HepG2 (cell line): ENCODE results near the gene PEPD. TPM values are rescaled to one million over a fixed set of nuclear protein-coding genes. Genes with fewer than 3 reads are reported as not detected.

Experiments
- CBX1 ChIP-seq: IDR thresholded peaks from one replicate; pipeline ENCODE4 v1.6.1; 2016; ENCODE audit warnings: antibody characterized with exemption, low read depth
- DRAP1 ChIP-seq: IDR thresholded peaks from 2 replicates; pipeline ENCODE4 v1.6.1; 2016; ENCODE audit warnings: missing genetic modification reagents, missing compliant biosample characterization
- GATAD2A ChIP-seq: IDR thresholded peaks from 2 replicates; pipeline ENCODE4 v1.6.1; 2016
- GRHL1 ChIP-seq: sonication (generic); formaldehyde crosslinking; conservative IDR thresholded peaks from 2 replicates; pipeline ENCODE4 v1.8.0; 2022; ENCODE audit warnings: missing genetic modification reagents
- HNRNPL ChIP-seq: fragments of 200-400 bp; formaldehyde crosslinking; IDR thresholded peaks from 2 replicates; pipeline ENCODE4 v1.6.1; 2017; ENCODE audit warnings: mild to moderate bottlenecking, low read depth, low read length
- MAZ ChIP-seq, 2 experiments: sonication (generic) in 1 of 2; formaldehyde crosslinking in 1 of 2; IDR thresholded peaks; 2 replicates each; pipeline versions ENCODE4 v1.5.0 to v1.6.1; 2012 to 2020; ENCODE audit warnings: low read depth in 2 of 2, mild to moderate bottlenecking in 2 of 2, borderline replicate concordance in 1 of 2, improper control_type of control experiment in 1 of 2, low read length in 1 of 2, missing genetic modification reagents in 1 of 2, moderate library complexity in 1 of 2
- MEIS1 ChIP-seq: sonication (generic); formaldehyde crosslinking; IDR thresholded peaks from 2 replicates; pipeline ENCODE4 v1.9.0; 2021; ENCODE audit warnings: mild to moderate bottlenecking, missing genetic modification reagents, moderate library complexity, borderline replicate concordance
- NRL ChIP-seq: sonication (generic); formaldehyde crosslinking; IDR thresholded peaks from 2 replicates; pipeline ENCODE4 v1.5.0; 2020; ENCODE audit warnings: missing genetic modification reagents, mild to moderate bottlenecking, moderate library complexity, borderline replicate concordance
- PAX8 ChIP-seq: sonication (generic); formaldehyde crosslinking; IDR thresholded peaks from 2 replicates; pipeline ENCODE4 v1.8.0; 2022; ENCODE audit warnings: mild to moderate bottlenecking, missing genetic modification reagents, borderline replicate concordance
- RAD21 ChIP-seq: fragments of 450-650 bp; formaldehyde crosslinking; IDR thresholded peaks from 2 replicates; pipeline ENCODE4 v1.5.0; 2020; ENCODE audit warnings: mild to moderate bottlenecking
- RXRB ChIP-seq: IDR thresholded peaks from 2 replicates; pipeline ENCODE4 v1.6.1; 2016; ENCODE audit warnings: borderline replicate concordance, missing genetic modification reagents, missing compliant biosample characterization
- SMC3 ChIP-seq: IDR thresholded peaks from 2 replicates; pipeline ENCODE4 v1.6.1; 2011; ENCODE audit warnings: low read length, improper control_type of control experiment
- ZNF225 ChIP-seq: sonication (generic); formaldehyde crosslinking; IDR thresholded peaks from 2 replicates; pipeline ENCODE4 v1.4.0; 2020; ENCODE audit warnings: mild to moderate bottlenecking, missing genetic modification reagents
- ZNF580 ChIP-seq: IDR thresholded peaks from 2 replicates; pipeline ENCODE4 v1.6.1; 2016; ENCODE audit warnings: low read depth, borderline replicate concordance
- ZNF614 ChIP-seq: IDR thresholded peaks from 2 replicates; pipeline ENCODE4 v1.6.1; 2018; ENCODE audit warnings: missing biosample characterization, missing genetic modification reagents, inconsistent platforms, borderline replicate concordance
- ZNF780A ChIP-seq: sonication (generic); formaldehyde crosslinking; IDR thresholded peaks from 2 replicates; pipeline ENCODE4 v1.8.0; 2022; ENCODE audit warnings: mild to moderate bottlenecking, missing genetic modification reagents, moderate library complexity
- ZZZ3 ChIP-seq: sonication (generic); formaldehyde crosslinking; IDR thresholded peaks from 2 replicates; pipeline ENCODE4 v1.4.0; 2020; ENCODE audit warnings: missing genetic modification reagents, mild to moderate bottlenecking, borderline replicate concordance
- polyA plus RNA-seq, 8 experiments: library from polyadenylated mRNA; depleted of rRNA in 3 of 8; stranded (reverse) in 7 of 8; unstranded in 1 of 8; fragments of >200 nt; fragmentation: Illumina TruSeq in 4 of 8; extraction: Trizol in 4 of 8; gene quantifications; 2 replicates each; pipeline versions ENCODE4 v1.2.1 to v1.2.3, GENCODE V29; 2011 to 2016; ENCODE audit warnings: low read depth in 4 of 8, missing spikeins in 1 of 8, mixed read lengths in 1 of 8; ENCODE audit not compliant: insufficient read depth in 1 of 8
- total RNA-seq, 5 experiments: library from RNA; depleted of rRNA; stranded (reverse); fragments of >200 nt; fragmentation: Illumina TruSeq; extraction: Trizol; gene quantifications; 2 replicates each; pipeline ENCODE4 v1.2.3, GENCODE V29; 2016; ENCODE audit warnings: low read depth in 1 of 5
- TF ChIP-seq, protein P1 (sequence below): sonication (generic); formaldehyde crosslinking; IDR thresholded peaks from 2 replicates; pipeline ENCODE4 v1.4.0; 2020; ENCODE audit warnings: missing genetic modification reagents, mild to moderate bottlenecking, borderline replicate concordance
- TF ChIP-seq, protein P2 (sequence below): sonication (generic); formaldehyde crosslinking; IDR thresholded peaks from 2 replicates; pipeline ENCODE4 v1.4.0; 2020; ENCODE audit warnings: low read depth, missing genetic modification reagents

PEPD gene
- total and polyA plus RNA-seq, 2 of the 13 experiments (the other 11 are each of a cell fraction or from before 2014, with no cell fraction given): 60.7 to 75.1 TPM

DNA sequence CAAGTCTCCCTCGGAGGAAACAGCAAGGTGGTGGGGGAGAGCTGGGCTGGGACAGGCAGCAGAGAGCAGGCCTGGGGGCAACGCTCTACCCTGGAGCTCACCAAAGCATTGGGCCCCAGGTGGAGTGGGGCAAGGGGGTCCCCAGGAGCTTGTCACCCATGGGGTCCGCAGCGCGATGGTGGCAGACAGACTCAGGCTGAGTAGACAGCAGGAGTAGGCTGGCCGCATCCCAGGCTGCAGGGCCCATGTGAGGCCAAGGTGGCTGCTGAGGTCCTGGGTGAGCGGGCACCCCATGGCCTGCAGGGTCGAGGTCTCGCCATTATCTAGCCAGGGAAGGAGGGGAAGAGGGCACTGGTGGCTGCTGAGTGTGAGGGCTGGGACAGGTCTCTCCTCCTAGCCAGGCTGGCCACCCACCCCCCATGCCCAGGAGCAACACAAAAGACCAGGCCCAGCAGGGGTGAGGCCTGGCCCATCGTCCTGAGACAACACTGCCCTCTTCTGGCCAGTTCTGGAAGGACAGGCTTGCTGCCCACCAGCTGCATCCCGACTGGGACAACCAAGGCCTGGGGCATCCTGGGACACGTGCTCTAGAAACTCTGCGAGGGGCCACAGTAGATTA lies 115.0 kb downstream of the PEPD start (continued):
- TF ChIP-seq DRAP1 (CRISPR knock-in tag) (0 out of 2 replicates have a peak, but pooled peaks have one; percentile 24), PAX8 (CRISPR knock-in tag) (no peak), GRHL1 (CRISPR knock-in tag) (no peak), MEIS1 (peak; percentile 73; the same call in 1 of the 2 replicates), RXRB (peak; percentile 56; the same call in 1 of the 2 replicates), MAZ (IDR thresholded peaks at IDR 0.05; ENCODE audit: borderline replicate concordance, low read depth, low read length) (no peak), MAZ (CRISPR knock-in tag; IDR thresholded peaks at IDR 0.05; ENCODE audit: low read depth) (peak; percentile 42; the same call in 1 of the 2 replicates), RAD21 (CRISPR knock-in tag) (peak; percentile 98), ZNF225 (0 out of 2 replicates have a peak, but pooled peaks have one; percentile 18), HNRNPL (peak; percentile 83), ZZZ3 (CRISPR knock-in tag) (0 out of 2 replicates have a peak, but pooled peaks have one; percentile 31), GATAD2A (CRISPR knock-in tag) (peak; percentile 38; the same call in 1 of the 2 replicates), CBX1 (no peak), ZNF580 (CRISPR knock-in tag) (peak; percentile 72; the same call in 1 of the 2 replicates), ZNF614 (CRISPR knock-in tag) (peak; percentile 43; the same call in 1 of the 2 replicates), NRL (CRISPR knock-in tag) (no peak), SMC3 (peak; percentile 73), ZNF780A (CRISPR knock-in tag) (no peak)
- TF ChIP-seq, protein P1, sequence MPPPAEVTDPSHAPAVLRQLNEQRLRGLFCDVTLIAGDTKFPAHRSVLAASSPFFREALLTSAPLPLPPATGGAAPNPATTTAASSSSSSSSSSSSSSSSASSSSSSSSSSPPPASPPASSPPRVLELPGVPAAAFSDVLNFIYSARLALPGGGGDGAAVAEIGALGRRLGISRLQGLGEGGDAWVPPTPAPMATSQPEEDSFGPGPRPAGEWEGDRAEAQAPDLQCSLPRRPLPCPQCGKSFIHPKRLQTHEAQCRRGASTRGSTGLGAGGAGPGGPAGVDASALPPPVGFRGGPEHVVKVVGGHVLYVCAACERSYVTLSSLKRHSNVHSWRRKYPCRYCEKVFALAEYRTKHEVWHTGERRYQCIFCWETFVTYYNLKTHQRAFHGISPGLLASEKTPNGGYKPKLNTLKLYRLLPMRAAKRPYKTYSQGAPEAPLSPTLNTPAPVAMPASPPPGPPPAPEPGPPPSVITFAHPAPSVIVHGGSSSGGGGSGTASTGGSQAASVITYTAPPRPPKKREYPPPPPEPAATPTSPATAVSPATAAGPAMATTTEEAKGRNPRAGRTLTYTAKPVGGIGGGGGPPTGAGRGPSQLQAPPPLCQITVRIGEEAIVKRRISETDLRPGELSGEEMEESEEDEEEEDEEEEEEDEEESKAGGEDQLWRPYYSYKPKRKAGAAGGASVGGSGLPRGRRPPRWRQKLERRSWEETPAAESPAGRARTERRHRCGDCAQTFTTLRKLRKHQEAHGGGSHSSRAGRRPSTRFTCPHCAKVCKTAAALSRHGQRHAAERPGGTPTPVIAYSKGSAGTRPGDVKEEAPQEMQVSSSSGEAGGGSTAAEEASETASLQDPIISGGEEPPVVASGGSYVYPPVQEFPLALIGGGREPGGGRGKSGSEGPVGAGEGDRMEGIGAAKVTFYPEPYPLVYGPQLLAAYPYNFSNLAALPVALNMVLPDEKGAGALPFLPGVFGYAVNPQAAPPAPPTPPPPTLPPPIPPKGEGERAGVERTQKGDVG (CRISPR knock-in tag): 0 out of 2 replicates have a peak, but pooled peaks have one; percentile 37
- TF ChIP-seq, protein P2, sequence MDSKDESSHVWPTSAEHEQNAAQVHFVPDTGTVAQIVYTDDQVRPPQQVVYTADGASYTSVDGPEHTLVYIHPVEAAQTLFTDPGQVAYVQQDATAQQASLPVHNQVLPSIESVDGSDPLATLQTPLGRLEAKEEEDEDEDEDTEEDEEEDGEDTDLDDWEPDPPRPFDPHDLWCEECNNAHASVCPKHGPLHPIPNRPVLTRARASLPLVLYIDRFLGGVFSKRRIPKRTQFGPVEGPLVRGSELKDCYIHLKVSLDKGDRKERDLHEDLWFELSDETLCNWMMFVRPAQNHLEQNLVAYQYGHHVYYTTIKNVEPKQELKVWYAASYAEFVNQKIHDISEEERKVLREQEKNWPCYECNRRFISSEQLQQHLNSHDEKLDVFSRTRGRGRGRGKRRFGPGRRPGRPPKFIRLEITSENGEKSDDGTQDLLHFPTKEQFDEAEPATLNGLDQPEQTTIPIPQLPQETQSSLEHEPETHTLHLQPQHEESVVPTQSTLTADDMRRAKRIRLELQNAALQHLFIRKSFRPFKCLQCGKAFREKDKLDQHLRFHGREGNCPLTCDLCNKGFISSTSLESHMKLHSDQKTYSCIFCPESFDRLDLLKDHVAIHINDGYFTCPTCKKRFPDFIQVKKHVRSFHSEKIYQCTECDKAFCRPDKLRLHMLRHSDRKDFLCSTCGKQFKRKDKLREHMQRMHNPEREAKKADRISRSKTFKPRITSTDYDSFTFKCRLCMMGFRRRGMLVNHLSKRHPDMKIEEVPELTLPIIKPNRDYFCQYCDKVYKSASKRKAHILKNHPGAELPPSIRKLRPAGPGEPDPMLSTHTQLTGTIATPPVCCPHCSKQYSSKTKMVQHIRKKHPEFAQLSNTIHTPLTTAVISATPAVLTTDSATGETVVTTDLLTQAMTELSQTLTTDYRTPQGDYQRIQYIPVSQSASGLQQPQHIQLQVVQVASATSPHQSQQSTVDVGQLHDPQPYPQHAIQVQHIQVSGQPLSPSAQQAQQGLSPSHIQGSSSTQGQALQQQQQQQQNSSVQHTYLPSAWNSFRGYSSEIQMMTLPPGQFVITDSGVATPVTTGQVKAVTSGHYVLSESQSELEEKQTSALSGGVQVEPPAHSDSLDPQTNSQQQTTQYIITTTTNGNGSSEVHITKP (CRISPR knock-in tag): peak; percentile 72; the same call in 1 of the 2 replicates
